Measurements from ENCODE around the gene SYMPK. TPM values are rescaled to one million over a fixed set of nuclear protein-coding genes. Genes with fewer than 3 reads are reported as not detected.
A peak's percentile ranks its signal among the peaks of the same experiment; 100 is the strongest.

Gene SYMPK
- total and polyA plus RNA-seq, 12 donors: 22.4 to 75.0 (median 33.0) TPM

- H3K4me1 ChIP-seq: peaks cover 0 to 33% (median 25%) of the 10 kb centered on the region in 9 donors
- DNase-seq (no peak), ATAC-seq (no peak)
- H3K27ac ChIP-seq: peak overlapping the region in 1 of 10 donors; percentile 95
- WGBS, 2 donors: 2 to 4% methylated on average over 22 of the region's 22 CpGs
- no peaks in the 10 kb centered on the region for H3K9me3 ChIP-seq
- TF ChIP-seq, protein P1, sequence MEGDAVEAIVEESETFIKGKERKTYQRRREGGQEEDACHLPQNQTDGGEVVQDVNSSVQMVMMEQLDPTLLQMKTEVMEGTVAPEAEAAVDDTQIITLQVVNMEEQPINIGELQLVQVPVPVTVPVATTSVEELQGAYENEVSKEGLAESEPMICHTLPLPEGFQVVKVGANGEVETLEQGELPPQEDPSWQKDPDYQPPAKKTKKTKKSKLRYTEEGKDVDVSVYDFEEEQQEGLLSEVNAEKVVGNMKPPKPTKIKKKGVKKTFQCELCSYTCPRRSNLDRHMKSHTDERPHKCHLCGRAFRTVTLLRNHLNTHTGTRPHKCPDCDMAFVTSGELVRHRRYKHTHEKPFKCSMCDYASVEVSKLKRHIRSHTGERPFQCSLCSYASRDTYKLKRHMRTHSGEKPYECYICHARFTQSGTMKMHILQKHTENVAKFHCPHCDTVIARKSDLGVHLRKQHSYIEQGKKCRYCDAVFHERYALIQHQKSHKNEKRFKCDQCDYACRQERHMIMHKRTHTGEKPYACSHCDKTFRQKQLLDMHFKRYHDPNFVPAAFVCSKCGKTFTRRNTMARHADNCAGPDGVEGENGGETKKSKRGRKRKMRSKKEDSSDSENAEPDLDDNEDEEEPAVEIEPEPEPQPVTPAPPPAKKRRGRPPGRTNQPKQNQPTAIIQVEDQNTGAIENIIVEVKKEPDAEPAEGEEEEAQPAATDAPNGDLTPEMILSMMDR (IDR thresholded peaks at IDR 0.05): no peak
- H3K4me3 ChIP-seq: peak overlapping the region; percentile 8 to 100 (median 88)
- H3K27me3 ChIP-seq: peaks cover 0 to 31% (median 23%) of the 10 kb centered on the region in 7 donors
- peaks cover 0 to 35% (median 0%) of the 10 kb centered on the region in 9 donors for H3K36me3 ChIP-seq
- intact Hi-C loops (cut with DNase I): loop anchor here in 2 of 10 donors (1.0 to 5.0 kb wide), 2 partner anchors 23 to 134 kb away; partner anchors contain the start of genes CCDC61 (in 1 of the 2) and IRF2BP1 (in 1 of the 2)
Measured at GRCh38 chr19:45863335-45863839, 440 bp upstream of the SYMPK start.

GRCh38 chr19:45862271-45862563, 730 bp downstream of the SYMPK start:
- peak overlapping the region in 9 of 10 donors; percentile 87 to 96 (median 90) for H3K27ac ChIP-seq
- WGBS, 2 donors: 1% methylated on average over 11 of the region's 11 CpGs
- H3K27me3 ChIP-seq: peaks cover 0 to 31% (median 23%) of the 10 kb centered on the region in 7 donors
- ATAC-seq (peak in 3 of 8 donors; percentile 0 to 5 (median 4)), DNase-seq (no peak)
- H3K36me3 ChIP-seq: peaks cover 0 to 43% (median 0%) of the 10 kb centered on the region in 9 donors
- H3K9me3 ChIP-seq: no peaks in the 10 kb centered on the region
- H3K4me3 ChIP-seq: peak overlapping the region; percentile 84 to 100 (median 88)
- intact Hi-C loops (cut with DNase I): loop anchor here in 1 of 10 donors (5.0 kb wide), 1 partner anchor 135 kb away; the partner anchor contains the start of gene CCDC61
- TF ChIP-seq, protein P1 (IDR thresholded peaks at IDR 0.05): no peak
- H3K4me1 ChIP-seq: peaks cover 0 to 33% (median 25%) of the 10 kb centered on the region in 9 donors

GRCh38 chr19:45860359-45861259, 2.3 kb downstream of the SYMPK start:
- peak overlapping the region in 1 of 10 donors; percentile 48 for H3K27ac ChIP-seq
- DNase-seq (no peak), ATAC-seq (no peak)
- peaks cover 0 to 33% (median 25%) of the 10 kb centered on the region in 9 donors for H3K4me1 ChIP-seq
- no peak overlapping the region for H3K4me3 ChIP-seq
- intact Hi-C loops (cut with DNase I): loop anchor here in 1 of 10 donors (5.0 kb wide), 1 partner anchor 137 kb away; the partner anchor contains the start of gene CCDC61
- H3K9me3 ChIP-seq: no peaks in the 10 kb centered on the region
- H3K27me3 ChIP-seq: peaks cover 0 to 23% (median 21%) of the 10 kb centered on the region in 7 donors
- 86 to 95% methylated on average over 15 of the region's 15 CpGs for WGBS, 2 donors
- H3K36me3 ChIP-seq: peaks cover 0 to 57% (median 0%) of the 10 kb centered on the region in 9 donors
- TF ChIP-seq, protein P1 (IDR thresholded peaks at IDR 0.05): no peak

DNA sequence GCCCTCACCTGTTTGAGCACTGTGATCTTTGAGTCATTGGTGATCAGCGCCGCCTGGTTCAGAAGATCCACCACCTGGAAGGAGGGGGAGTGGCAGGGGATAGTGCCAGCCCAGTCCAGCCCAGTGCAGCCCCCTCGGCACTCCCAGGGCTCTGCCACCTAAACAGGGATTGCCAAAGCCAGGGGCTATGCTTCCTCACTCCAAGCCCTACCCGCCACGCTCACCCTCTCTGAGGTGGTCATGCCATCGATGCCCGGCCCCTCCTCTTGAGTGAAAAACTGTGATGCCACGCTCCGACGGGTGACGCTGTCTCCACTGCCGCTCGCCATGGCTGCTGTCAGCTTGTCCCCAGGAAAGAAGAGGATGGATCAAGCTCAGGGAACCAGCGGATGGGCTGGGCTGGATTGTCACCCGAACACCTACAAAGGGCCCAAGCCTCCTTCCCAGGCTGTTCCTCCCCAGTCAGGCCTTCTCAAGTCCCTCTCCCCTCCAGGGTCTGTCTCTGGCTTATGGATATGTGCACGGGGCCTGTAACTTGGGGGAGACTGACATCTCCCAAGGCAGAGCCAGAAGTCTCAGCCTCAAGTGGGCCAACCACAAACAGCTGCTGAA, 8.7 kb downstream of the SYMPK start:
- H3K4me1 ChIP-seq: no peaks in the 10 kb centered on the region
- no peak overlapping the region for H3K4me3 ChIP-seq
- TF ChIP-seq, protein P1 (IDR thresholded peaks at IDR 0.05): no peak
- no peak overlapping the region for H3K27ac ChIP-seq
- H3K36me3 ChIP-seq: peaks cover 0 to 94% (median 27%) of the 10 kb centered on the region in 9 donors
- H3K27me3 ChIP-seq: no peaks in the 10 kb centered on the region
- WGBS, 2 donors: 91 to 95% methylated on average over 16 of the region's 16 CpGs
- ATAC-seq: peak in 1 of 8 donors; percentile 51
- no peak for DNase-seq
- no peaks in the 10 kb centered on the region for H3K9me3 ChIP-seq
- intact Hi-C loops (cut with DNase I): no loop called here
